Effector memory CD8-positive, alpha-beta T cell (primary cell): ENCODE data around the gene HPS5.

Source experiments
- ATAC-seq: fragments of 150-1000 bp; cut with Tn5 transposase; replicated peaks from 2 replicates; pipeline ENCODE4 v1.10.0; 2021; ENCODE audit warnings: mild to moderate bottlenecking, moderate library complexity
- DNase-seq, 3 experiments: peaks; one replicate each; pipeline ENCODE4 v3.0.0; 2021
- H3K27ac Mint-ChIP-seq, 2 donors: one replicate each; pipeline ENCODE4 v1.8.0; 2022; ENCODE audit warnings: mild to moderate bottlenecking in 2 of 2, mixed read lengths in 2 of 2, moderate library complexity in 2 of 2
- H3K27me3 Mint-ChIP-seq, 2 donors: one replicate each; pipeline ENCODE4 v1.8.0; 2022; ENCODE audit warnings: mixed read lengths in 2 of 2
- H3K36me3 Mint-ChIP-seq: one replicate; pipeline ENCODE4 v1.8.0; 2022; ENCODE audit warnings: mild to moderate bottlenecking, moderate library complexity, mixed read lengths; ENCODE audit not compliant: insufficient read depth
- H3K4me1 Mint-ChIP-seq, 2 donors: one replicate each; pipeline ENCODE4 v1.8.0; 2022; ENCODE audit warnings: low read depth in 2 of 2, mixed read lengths in 2 of 2
- H3K4me3 Mint-ChIP-seq, 2 donors: one replicate each; pipeline ENCODE4 v1.8.0; 2022; ENCODE audit warnings: mild to moderate bottlenecking in 2 of 2, mixed read lengths in 2 of 2, moderate library complexity in 2 of 2
- H3K9me3 Mint-ChIP-seq, 2 donors: one replicate each; pipeline ENCODE4 v1.8.0; 2022; ENCODE audit warnings: mixed read lengths in 2 of 2

Gene HPS5

DNA sequence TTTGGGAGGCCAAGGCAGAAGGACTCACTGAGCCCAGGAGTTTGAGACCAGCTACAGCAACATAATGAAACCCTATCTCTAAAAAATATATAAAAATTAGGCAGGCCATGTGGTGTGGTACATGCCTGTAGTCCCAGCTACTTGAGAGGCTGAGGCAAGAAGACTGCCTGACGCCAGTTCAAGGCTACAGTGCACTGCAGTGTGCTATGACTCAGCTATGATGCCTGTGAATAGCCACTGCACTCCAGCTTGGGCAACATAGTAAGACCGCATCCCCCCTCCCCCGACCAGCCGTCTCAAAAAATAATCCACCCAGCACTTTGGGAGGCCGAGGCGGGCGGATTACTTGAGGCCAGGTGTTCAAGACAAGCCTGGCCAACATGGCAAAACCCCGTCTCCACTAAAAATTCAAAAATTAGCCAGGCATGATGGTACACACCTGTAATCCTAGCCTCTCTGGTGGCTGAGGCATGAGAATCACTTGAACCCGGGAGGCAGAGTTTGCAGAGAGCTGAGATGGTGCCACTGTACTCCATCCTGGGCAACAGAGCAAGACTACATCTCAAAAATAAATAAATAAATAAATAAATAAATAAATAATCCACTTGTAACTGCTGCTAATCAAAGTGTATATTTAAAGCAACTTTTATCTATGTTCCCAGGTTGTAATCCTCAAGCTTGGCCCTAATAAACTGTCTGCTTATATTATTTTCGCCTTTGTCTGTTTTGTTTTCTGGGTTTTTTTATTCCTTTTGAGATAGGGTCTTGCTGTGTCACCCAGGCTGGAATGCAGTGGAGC lies 7.8 kb downstream of the HPS5 start:
- Mint-ChIP-seq H3K27me3 (no peaks in the 10 kb centered on the region), H3K4me1 (peaks cover 3 to 12% of the 10 kb centered on the region in 2 donors), H3K36me3 (peaks cover 37% of the 10 kb centered on the region)

DNA sequence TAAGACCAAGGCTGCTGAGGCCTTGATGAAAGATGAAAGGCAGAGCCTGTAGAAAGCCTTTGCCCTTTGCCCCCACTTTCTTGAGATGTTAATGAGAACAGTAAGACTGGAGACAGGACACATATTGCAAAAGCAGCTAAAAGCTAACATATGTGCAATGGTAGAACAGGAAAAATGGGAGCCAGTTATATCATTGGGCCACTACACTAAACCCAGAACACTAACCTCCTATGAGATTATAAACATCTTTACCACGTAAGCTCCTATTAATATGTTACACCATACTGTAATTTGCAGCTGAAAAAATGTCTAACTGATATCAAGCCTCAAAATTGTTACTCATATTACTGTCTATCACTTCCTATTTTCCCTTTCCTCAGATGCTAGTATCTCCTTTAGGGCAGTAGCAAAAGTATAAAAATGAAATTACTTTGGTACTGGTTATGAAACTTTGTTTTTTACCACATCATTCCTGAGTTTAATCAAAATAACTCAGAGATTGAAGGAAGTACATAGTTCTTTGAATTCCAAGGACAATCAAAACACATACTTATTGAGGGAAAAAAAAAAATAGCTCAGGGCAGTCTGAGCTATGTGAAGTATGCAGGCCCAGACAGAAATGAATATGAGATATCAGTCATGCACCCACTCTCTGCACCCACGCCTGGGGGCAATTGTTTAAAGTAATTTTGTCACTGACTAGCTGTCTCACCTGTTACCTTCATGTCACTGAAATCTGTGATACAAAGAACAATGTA lies 9.1 kb downstream of the HPS5 start:
- no peaks in the 10 kb centered on the region for H3K9me3 Mint-ChIP-seq
- DNase-seq, result no peak
- ATAC-seq, result no peak
- no peaks in the 10 kb centered on the region for H3K27me3 Mint-ChIP-seq
- peaks cover 51% of the 10 kb centered on the region for H3K36me3 Mint-ChIP-seq
- no peak overlapping the region for H3K4me3 Mint-ChIP-seq
- peaks cover 0 to 4% of the 10 kb centered on the region in 2 donors for H3K4me1 Mint-ChIP-seq
- H3K27ac Mint-ChIP-seq, result no peak overlapping the region

More for the DNA sequence above, 7.8 kb downstream of the HPS5 start:
- Mint-ChIP-seq H3K4me3 (no peak overlapping the region), H3K27ac (peak overlapping the region in 1 of 2 donors; percentile 35), H3K9me3 (no peaks in the 10 kb centered on the region)
- ATAC-seq, result no peak
- DNase-seq, result no peak

DNA sequence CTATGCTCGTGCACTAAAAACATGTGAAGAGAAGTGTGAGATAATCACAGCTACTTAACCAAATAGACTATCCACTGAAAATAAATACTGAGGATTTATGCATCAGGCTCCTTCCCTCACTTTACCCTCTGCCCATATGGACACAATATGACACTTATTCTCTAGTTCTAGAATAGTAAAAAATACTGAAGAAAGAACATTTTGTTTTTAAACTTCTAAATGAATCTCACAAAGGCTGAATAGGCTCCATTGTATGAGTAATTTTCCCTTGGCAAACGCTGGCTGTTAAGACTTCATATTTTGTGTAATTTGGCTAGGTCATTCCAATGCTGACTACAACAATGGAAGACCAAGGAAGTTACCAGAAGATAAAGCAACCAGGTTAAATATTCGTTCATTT lies 9.9 kb downstream of the HPS5 start:
- no peak for DNase-seq
- H3K9me3 Mint-ChIP-seq, result no peaks in the 10 kb centered on the region
- peaks cover 58% of the 10 kb centered on the region for H3K36me3 Mint-ChIP-seq
- H3K27ac Mint-ChIP-seq, result no peak overlapping the region
- no peaks in the 10 kb centered on the region for H3K27me3 Mint-ChIP-seq
- no peak overlapping the region for H3K4me3 Mint-ChIP-seq
- H3K4me1 Mint-ChIP-seq, result no peaks in the 10 kb centered on the region
- no peak for ATAC-seq

DNA sequence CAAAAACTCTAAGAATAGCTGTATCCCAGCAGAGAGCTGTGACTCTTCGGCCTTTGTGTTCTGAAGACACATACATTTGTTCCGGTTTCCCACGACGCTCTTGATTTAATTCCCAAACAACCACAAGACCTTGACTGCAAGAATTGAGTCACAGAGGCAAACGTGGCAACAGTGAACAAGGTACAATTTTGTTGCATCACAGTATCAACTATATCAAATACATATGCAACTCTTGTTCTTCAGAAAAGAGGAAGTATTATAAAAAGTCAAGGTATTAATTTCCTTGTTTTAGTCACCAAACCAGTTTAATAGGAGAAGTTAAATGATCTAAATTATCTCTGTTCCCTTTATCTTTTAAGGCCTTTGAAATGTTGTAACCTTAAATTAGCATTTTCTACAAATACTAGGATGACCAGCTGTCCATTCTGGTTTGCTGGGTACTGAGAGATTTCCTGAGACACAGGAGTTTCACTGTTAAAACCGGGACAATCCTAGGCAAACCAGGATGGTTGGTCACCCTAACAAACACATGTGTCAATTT lies 11.1 kb downstream of the HPS5 start:
- ATAC-seq (no peak), DNase-seq (no peak)
- H3K4me1 Mint-ChIP-seq, result no peaks in the 10 kb centered on the region
- H3K27me3 Mint-ChIP-seq, result no peaks in the 10 kb centered on the region
- H3K4me3 Mint-ChIP-seq, result no peak overlapping the region
- peaks cover 67% of the 10 kb centered on the region for H3K36me3 Mint-ChIP-seq
- H3K9me3 Mint-ChIP-seq, result no peaks in the 10 kb centered on the region
- peak overlapping the region in 1 of 2 donors; percentile 4 for H3K27ac Mint-ChIP-seq

DNA sequence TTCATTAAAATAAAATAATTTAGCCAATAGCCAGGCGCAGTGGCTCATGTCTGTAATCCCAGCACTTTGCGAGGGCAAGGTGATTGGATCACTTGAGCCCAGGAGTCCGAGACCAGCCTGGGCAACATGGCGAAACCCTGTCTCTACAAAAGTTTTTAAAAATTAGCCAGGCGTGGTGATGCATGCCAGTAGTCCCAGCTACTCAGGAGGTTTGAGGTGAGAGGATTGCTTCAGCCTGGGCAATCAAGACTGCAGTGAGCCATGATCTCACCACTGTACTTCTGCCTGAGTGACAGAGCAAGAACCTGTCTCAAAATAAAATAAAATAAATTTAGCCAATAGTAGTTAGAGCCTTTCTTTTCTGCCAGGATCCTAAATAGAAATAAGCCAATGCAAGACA lies 12.2 kb downstream of the HPS5 start:
- no peak for DNase-seq
- Mint-ChIP-seq H3K36me3 (peaks cover 79% of the 10 kb centered on the region), H3K9me3 (no peaks in the 10 kb centered on the region), H3K4me1 (no peaks in the 10 kb centered on the region), H3K27me3 (no peaks in the 10 kb centered on the region), H3K27ac (no peak overlapping the region), H3K4me3 (no peak overlapping the region)
- no peak for ATAC-seq

DNA sequence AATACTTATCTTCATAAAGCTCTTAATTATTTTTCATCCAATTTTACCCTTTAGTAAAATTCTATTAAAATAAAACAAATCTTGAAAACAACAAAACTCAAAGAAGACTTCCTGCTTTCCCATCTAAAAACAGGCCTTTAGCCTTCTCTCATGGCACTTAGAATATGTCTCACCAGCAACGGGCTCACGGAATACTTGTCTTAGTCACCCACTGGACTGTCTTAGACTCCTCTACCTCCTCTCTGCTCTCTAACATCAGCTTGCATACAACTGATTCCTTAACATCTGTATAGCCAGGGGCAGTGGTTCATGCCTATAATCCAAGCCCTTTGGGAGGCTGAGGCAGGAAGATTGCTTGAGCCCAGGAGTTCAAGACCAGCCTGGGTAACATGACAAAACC lies 13.7 kb downstream of the HPS5 start:
- Mint-ChIP-seq H3K27me3 (no peaks in the 10 kb centered on the region), H3K36me3 (peaks cover 78% of the 10 kb centered on the region), H3K9me3 (no peaks in the 10 kb centered on the region), H3K27ac (peak overlapping the region in 1 of 2 donors; percentile 41), H3K4me1 (no peaks in the 10 kb centered on the region), H3K4me3 (no peak overlapping the region)
- ATAC-seq (no peak), DNase-seq (no peak)

DNA sequence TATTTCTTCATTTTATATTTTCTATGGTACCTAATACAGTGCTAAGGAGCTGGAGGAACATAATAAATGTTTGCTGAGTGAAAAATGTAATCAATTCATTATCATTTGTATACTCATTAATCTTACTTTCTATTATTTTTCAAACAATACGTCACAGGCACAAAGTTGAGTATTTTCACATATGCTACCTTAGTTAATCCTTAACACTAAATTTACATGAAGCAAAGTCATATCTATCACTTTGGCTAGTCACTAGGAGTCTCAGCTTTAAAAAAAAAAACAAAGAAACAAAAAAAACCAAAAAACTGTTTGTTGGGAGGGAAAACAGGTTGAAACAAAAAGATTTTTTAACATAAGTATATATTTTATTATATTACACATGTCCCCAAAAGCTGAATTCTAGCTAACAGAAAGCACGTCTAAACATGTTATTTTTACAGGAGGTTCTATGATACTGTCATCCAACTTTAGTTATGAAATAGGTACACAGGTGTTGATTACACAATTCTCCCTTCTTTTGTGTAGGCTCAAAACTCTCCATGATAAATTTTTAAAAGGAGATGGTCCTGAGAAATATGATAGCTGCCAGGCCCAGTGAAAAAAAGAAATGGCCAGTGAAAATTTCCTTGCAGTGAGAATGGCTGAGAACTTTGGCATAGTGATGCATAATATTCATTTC lies 14.3 kb downstream of the HPS5 start:
- no peak for ATAC-seq
- no peak overlapping the region for H3K4me3 Mint-ChIP-seq
- peaks cover 76% of the 10 kb centered on the region for H3K36me3 Mint-ChIP-seq
- H3K9me3 Mint-ChIP-seq, result no peaks in the 10 kb centered on the region
- DNase-seq, result no peak
- peak overlapping the region in 1 of 2 donors; percentile 31 for H3K27ac Mint-ChIP-seq
- no peaks in the 10 kb centered on the region for H3K4me1 Mint-ChIP-seq
- H3K27me3 Mint-ChIP-seq, result no peaks in the 10 kb centered on the region

DNA sequence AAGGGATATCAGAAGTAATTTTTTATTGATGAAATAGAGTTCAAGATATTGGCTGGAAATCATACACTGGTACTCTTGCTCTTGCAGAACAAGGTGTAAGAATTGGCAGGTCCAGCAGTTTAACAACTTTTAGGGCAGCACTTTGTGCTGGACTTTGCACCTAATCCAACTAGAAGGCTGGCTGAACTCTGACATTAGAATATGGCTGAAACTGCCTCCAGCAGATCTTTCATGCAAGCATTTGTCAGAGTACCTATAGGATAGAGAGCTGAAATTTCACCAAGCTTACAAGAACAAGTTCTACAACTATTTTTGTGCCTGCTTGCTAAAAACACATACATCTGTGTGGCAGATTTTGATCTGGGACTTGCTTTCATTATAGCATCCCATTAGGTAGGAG lies 17.2 kb downstream of the HPS5 start:
- no peaks in the 10 kb centered on the region for H3K9me3 Mint-ChIP-seq
- no peaks in the 10 kb centered on the region for H3K27me3 Mint-ChIP-seq
- H3K4me1 Mint-ChIP-seq, result no peaks in the 10 kb centered on the region
- ATAC-seq, result no peak
- DNase-seq, result no peak
- H3K4me3 Mint-ChIP-seq, result no peak overlapping the region
- H3K27ac Mint-ChIP-seq, result no peak overlapping the region
- H3K36me3 Mint-ChIP-seq, result peaks cover 69% of the 10 kb centered on the region

DNA sequence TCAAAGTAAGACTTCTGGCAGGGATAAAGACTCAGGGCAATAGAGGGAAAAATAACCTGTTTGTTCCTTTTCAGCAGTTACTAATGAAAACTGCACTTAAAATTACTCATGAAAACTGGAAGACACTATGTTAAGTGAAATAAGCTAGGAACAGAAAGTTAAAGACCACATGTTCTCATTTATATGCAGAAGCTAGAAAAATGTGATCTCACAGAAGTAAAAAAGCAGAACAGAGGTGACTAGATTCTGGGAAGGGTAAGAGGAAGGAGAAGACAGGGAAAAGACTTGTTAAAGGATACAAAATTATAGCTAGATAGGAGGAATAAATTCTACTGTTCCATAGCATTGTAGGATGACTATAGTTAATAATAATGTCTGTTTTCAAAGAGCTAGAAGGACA lies 22.2 kb downstream of the HPS5 start:
- no peak for DNase-seq
- no peak for ATAC-seq
- Mint-ChIP-seq H3K4me1 (no peaks in the 10 kb centered on the region), H3K27ac (no peak overlapping the region), H3K4me3 (no peak overlapping the region), H3K36me3 (peaks cover 63% of the 10 kb centered on the region), H3K9me3 (no peaks in the 10 kb centered on the region), H3K27me3 (no peaks in the 10 kb centered on the region)

DNA sequence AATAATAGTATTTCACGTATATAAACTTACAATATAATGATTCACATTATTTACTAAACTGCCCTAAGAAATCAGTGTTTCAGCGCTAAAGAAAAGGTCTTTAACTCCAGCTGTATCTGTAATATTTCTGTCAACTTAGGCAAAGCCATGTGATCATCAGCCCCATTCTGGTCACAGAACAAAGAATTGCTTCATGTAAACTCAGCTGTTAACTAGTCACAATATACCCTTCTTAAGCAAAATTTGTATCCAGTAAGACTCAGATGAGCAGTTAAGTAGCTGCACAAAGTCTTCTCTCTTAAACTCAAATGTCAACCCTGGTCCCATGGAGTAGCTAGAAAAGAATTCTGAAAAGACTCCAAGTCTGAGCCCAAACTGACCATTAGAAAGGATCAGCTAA lies 26.6 kb downstream of the HPS5 start:
- Mint-ChIP-seq H3K27me3 (no peaks in the 10 kb centered on the region), H3K36me3 (peaks cover 73% of the 10 kb centered on the region), H3K4me3 (no peak overlapping the region), H3K4me1 (no peaks in the 10 kb centered on the region), H3K27ac (no peak overlapping the region), H3K9me3 (no peaks in the 10 kb centered on the region)
- ATAC-seq (no peak), DNase-seq (no peak)

DNA sequence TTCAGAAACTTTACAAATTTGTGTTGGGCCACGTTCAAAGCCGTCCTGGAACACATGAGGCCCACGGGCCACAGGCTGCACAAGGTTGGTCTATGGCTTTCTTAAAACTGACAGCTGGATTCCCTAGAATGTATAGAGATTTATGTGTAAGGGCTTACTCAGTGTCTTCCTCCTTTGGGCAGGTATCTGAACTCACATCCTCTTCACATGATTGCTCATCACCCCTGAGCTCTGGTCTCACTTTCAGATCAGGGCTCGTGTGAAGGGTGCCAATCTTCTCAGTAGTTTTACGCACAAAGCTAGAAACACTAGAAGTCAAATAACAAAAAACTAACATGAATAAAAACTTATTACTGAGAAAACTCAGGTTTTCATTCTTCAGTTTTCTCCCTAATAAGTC lies 27.1 kb downstream of the HPS5 start:
- H3K27me3 Mint-ChIP-seq, result no peaks in the 10 kb centered on the region
- no peaks in the 10 kb centered on the region for H3K4me1 Mint-ChIP-seq
- no peak overlapping the region for H3K4me3 Mint-ChIP-seq
- H3K9me3 Mint-ChIP-seq, result no peaks in the 10 kb centered on the region
- DNase-seq (no peak), ATAC-seq (no peak)
- no peak overlapping the region for H3K27ac Mint-ChIP-seq
- peaks cover 74% of the 10 kb centered on the region for H3K36me3 Mint-ChIP-seq

DNA sequence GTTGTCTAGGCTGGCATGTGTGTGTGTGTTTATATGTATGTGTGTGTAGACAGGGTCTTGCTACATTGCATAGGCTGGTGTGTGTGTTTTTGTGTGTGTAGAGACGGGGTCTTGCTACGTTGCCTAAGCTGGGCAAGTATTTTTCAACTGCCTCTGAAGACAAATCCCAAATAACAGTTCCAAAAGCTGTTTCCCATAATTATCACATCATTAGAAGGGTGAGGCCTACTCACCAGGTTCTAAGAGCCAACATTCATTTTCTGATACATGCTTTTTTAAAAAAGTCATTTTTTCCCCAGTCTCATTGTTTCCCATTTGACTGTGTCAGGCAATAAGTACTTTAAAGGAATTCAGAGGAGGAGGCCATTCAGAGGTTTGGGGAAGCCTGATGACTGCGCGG lies 33.0 kb downstream of the HPS5 start:
- Mint-ChIP-seq H3K4me3 (no peak overlapping the region), H3K4me1 (no peaks in the 10 kb centered on the region), H3K27ac (no peak overlapping the region), H3K27me3 (no peaks in the 10 kb centered on the region), H3K9me3 (no peaks in the 10 kb centered on the region), H3K36me3 (peaks cover 50% of the 10 kb centered on the region)
- no peak for ATAC-seq
- no peak for DNase-seq

DNA sequence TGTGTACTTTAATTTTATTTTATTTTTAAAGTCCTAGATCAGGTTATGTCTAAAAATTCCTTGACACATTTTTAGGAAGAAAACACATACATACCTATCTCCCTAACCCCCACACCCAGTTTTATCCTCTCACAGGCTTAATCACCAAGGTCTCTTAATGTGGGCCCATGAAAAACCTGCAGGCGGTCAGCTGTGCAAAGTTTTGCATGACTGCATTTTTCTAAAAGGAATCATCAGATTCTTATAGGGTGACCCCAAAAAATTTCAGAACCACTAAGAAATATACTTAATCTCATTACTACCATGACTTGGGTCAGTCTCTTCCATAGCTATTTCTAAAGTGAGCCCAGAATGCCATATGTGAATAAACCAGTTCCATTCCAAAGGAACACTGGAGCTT lies 36.1 kb downstream of the HPS5 start:
- Mint-ChIP-seq H3K4me1 (peaks cover 0 to 4% of the 10 kb centered on the region in 2 donors), H3K36me3 (peaks cover 43% of the 10 kb centered on the region), H3K4me3 (no peak overlapping the region), H3K27ac (no peak overlapping the region), H3K9me3 (no peaks in the 10 kb centered on the region), H3K27me3 (no peaks in the 10 kb centered on the region)
- no peak for ATAC-seq
- DNase-seq, result no peak
